ENCODE results near the gene RPGRIP1L. TPM values are rescaled to one million over a fixed set of nuclear protein-coding genes. Genes with fewer than 3 reads are reported as not detected.
"Not testable (repeated sequence)": the region's sequence is repeated elsewhere in the genome, so short reads cannot be mapped to it uniquely, and the experiment has no call there.

The RPGRIP1L gene
- total and polyA plus RNA-seq, 2 donors (not counting 1 experiment from before 2014, with no cell fraction given), result 7.4 to 13.0 TPM

DNA sequence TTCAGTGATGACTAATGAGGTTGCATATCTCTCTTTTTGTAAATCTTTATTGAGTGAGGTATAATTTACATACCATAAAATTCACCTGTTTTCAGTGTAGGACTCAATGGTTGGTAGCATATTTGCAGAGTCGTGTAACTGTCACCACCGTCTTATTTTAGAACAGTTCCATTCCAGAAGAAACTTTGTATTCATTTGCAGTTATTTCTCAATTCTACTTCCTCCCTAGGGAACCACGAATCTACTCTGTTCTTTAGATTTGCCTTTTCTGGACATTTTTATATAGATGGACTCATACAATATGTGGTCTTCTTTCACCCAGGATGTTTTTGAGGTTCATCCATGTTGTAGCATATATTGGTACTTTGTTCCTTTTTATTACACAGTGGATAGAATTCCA lies 4.0 kb upstream of the RPGRIP1L start:
- no peak overlapping the region for H3K4me3 ChIP-seq (replicated peaks in 1 of 4; ENCODE audit: control extremely low read depth in 1 of 4, insufficient read depth in 1 of 4, low read depth in 3 of 4, low read length in 4 of 4)
- H2AFZ ChIP-seq (ENCODE audit: low read length), result no peak overlapping the region
- no peak overlapping the region for H3K27ac ChIP-seq (ENCODE audit: insufficient read depth, low read length)
- H4K20me1 ChIP-seq (ENCODE audit: control insufficient read depth, extremely low read depth, insufficient read depth, low read length), result no peaks in the 10 kb centered on the region
- DNase-seq (ENCODE audit: low read depth in 2 of 2), result no peak
- H3K4me2 ChIP-seq (ENCODE audit: extremely low read depth, insufficient read depth, low read length), result no peak overlapping the region
- H3K9ac ChIP-seq (ENCODE audit: insufficient read depth, low read length), result no peak overlapping the region
- peaks cover 47% of the 10 kb centered on the region for H3K79me2 ChIP-seq (ENCODE audit: control insufficient read depth, insufficient read depth, low read length)
- TF ChIP-seq EZH2 (IDR thresholded peaks at IDR 0.05; ENCODE audit: low read length, missing control alignments), result no peak
- H3K36me3 ChIP-seq (ENCODE audit: control insufficient read depth, insufficient read depth, low read length), result no peaks in the 10 kb centered on the region
- no peaks in the 10 kb centered on the region for H3K4me1 ChIP-seq (ENCODE audit: control insufficient read depth, extremely low read depth, insufficient read depth, low read length)
- H3K27me3 ChIP-seq (ENCODE audit: control insufficient read depth, insufficient read depth, low read length), result no peaks in the 10 kb centered on the region
- H3K9me3 ChIP-seq (ENCODE audit: control insufficient read depth, insufficient read depth, low read depth, low read length), result no peaks in the 10 kb centered on the region

DNA sequence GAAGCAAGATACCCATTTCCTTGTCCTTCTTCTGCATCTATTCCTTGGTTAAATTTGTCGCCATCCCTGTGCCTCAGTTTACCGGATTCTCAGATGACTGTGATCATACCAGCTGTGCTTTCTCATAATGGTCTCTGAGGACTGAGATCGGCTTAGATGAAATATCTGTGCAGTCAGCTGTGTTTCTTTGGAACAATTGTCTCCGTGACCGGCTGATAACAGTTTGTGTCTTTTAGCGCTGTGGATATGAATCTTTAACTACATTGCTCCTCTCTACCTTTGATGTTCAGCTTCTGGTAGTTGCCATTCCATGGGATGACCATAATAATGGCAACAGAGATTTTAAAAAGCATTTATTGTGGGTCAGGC lies 770 bp upstream of the RPGRIP1L start:
- no peaks in the 10 kb centered on the region for H3K27me3 ChIP-seq (ENCODE audit: control insufficient read depth, insufficient read depth, low read length)
- no peak for DNase-seq (ENCODE audit: low read depth in 2 of 2)
- H3K36me3 ChIP-seq (ENCODE audit: control insufficient read depth, insufficient read depth, low read length), result no peaks in the 10 kb centered on the region
- peaks cover 38% of the 10 kb centered on the region for H3K79me2 ChIP-seq (ENCODE audit: control insufficient read depth, insufficient read depth, low read length)
- H3K4me3 ChIP-seq (replicated peaks in 1 of 4; ENCODE audit: control extremely low read depth in 1 of 4, insufficient read depth in 1 of 4, low read depth in 3 of 4, low read length in 4 of 4), result peak overlapping the region; percentile 64 to 97 (median 84)
- H3K9ac ChIP-seq (ENCODE audit: insufficient read depth, low read length), result peak overlapping the region; percentile 67
- no peaks in the 10 kb centered on the region for H3K9me3 ChIP-seq (ENCODE audit: control insufficient read depth, insufficient read depth, low read depth, low read length)
- peak overlapping the region; percentile 88 for H3K4me2 ChIP-seq (ENCODE audit: extremely low read depth, insufficient read depth, low read length)
- TF ChIP-seq, protein P1, sequence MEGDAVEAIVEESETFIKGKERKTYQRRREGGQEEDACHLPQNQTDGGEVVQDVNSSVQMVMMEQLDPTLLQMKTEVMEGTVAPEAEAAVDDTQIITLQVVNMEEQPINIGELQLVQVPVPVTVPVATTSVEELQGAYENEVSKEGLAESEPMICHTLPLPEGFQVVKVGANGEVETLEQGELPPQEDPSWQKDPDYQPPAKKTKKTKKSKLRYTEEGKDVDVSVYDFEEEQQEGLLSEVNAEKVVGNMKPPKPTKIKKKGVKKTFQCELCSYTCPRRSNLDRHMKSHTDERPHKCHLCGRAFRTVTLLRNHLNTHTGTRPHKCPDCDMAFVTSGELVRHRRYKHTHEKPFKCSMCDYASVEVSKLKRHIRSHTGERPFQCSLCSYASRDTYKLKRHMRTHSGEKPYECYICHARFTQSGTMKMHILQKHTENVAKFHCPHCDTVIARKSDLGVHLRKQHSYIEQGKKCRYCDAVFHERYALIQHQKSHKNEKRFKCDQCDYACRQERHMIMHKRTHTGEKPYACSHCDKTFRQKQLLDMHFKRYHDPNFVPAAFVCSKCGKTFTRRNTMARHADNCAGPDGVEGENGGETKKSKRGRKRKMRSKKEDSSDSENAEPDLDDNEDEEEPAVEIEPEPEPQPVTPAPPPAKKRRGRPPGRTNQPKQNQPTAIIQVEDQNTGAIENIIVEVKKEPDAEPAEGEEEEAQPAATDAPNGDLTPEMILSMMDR (conservative IDR thresholded peaks at IDR 0.05 in 1 of 2, IDR thresholded peaks at IDR 0.05 in 1 of 2; ENCODE audit: low read depth in 1 of 2, low read length in 2 of 2), result no peak
- TF ChIP-seq EZH2 (IDR thresholded peaks at IDR 0.05; ENCODE audit: low read length, missing control alignments), result no peak
- H4K20me1 ChIP-seq (ENCODE audit: control insufficient read depth, extremely low read depth, insufficient read depth, low read length), result no peaks in the 10 kb centered on the region
- H3K4me1 ChIP-seq (ENCODE audit: control insufficient read depth, extremely low read depth, insufficient read depth, low read length), result no peaks in the 10 kb centered on the region
- peak overlapping the region; percentile 65 for H2AFZ ChIP-seq (ENCODE audit: low read length)
- peak overlapping the region; percentile 71 for H3K27ac ChIP-seq (ENCODE audit: insufficient read depth, low read length)

DNA sequence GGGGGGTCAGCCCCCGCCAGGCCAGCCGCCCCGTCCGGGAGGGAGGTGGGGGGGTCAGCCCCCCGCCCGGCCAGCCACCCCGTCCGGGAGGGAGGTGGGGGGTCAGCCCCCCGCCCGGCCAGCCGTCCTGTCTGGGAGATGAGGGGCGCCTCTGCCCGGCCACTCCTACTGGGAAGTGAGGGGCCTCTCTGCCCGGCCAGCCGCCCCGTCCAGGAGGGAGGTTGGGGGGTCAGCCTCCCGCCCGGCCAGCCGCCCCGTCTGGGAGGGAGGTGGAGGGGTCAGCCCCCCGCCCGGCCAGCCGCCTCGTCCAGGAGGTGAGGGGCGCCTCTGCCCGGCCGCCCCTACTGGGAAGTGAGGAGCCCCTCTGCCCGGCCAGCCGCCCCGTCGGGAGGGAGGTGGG lies 5.4 kb downstream of the RPGRIP1L start:
- H2AFZ ChIP-seq (ENCODE audit: low read length); H3K27ac ChIP-seq (ENCODE audit: insufficient read depth, low read length); H3K4me2 ChIP-seq (ENCODE audit: extremely low read depth, insufficient read depth, low read length); H3K27me3 ChIP-seq (ENCODE audit: control insufficient read depth, insufficient read depth, low read length); H3K9me3 ChIP-seq (ENCODE audit: control insufficient read depth, insufficient read depth, low read depth, low read length); H3K4me3 ChIP-seq (replicated peaks in 1 of 4; ENCODE audit: control extremely low read depth in 1 of 4, insufficient read depth in 1 of 4, low read depth in 3 of 4, low read length in 4 of 4); H4K20me1 ChIP-seq (ENCODE audit: control insufficient read depth, extremely low read depth, insufficient read depth, low read length); DNase-seq (ENCODE audit: low read depth in 2 of 2); H3K9ac ChIP-seq (ENCODE audit: insufficient read depth, low read length); H3K79me2 ChIP-seq (ENCODE audit: control insufficient read depth, insufficient read depth, low read length); H3K4me1 ChIP-seq (ENCODE audit: control insufficient read depth, extremely low read depth, insufficient read depth, low read length); H3K36me3 ChIP-seq (ENCODE audit: control insufficient read depth, insufficient read depth, low read length): not testable (repeated sequence)

DNA sequence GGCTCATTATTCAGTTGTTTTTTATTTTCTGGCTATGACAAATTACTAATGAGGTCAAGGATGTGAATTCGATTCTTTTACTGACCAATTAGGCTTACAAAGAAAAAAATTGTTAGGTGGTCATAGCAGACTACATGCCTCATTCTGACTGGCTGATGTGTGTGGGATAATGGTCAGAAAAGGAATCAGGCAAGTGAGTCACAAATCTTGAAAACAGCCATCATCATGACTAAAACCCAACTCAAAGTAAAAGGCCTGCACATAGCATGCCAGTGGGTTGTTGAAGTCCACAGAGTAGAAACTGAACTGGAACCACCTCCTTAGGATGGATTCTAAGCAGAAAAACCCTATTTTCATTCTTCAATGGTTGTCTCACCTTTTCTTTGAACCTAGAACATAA lies 8.6 kb downstream of the RPGRIP1L start:
- H3K27me3 ChIP-seq (ENCODE audit: control insufficient read depth, insufficient read depth, low read length), result no peaks in the 10 kb centered on the region
- no peak overlapping the region for H2AFZ ChIP-seq (ENCODE audit: low read length)
- no peaks in the 10 kb centered on the region for H4K20me1 ChIP-seq (ENCODE audit: control insufficient read depth, extremely low read depth, insufficient read depth, low read length)
- H3K27ac ChIP-seq (ENCODE audit: insufficient read depth, low read length), result peak overlapping the region; percentile 18
- no peak overlapping the region for H3K4me3 ChIP-seq (replicated peaks in 1 of 4; ENCODE audit: control extremely low read depth in 1 of 4, insufficient read depth in 1 of 4, low read depth in 3 of 4, low read length in 4 of 4)
- no peaks in the 10 kb centered on the region for H3K79me2 ChIP-seq (ENCODE audit: control insufficient read depth, insufficient read depth, low read length)
- H3K4me1 ChIP-seq (ENCODE audit: control insufficient read depth, extremely low read depth, insufficient read depth, low read length), result no peaks in the 10 kb centered on the region
- DNase-seq (ENCODE audit: low read depth in 2 of 2), result peak; percentile 34 to 94
- H3K9ac ChIP-seq (ENCODE audit: insufficient read depth, low read length), result no peak overlapping the region
- no peak for TF ChIP-seq EZH2 (IDR thresholded peaks at IDR 0.05; ENCODE audit: low read length, missing control alignments)
- TF ChIP-seq, protein P1 (conservative IDR thresholded peaks at IDR 0.05 in 1 of 2, IDR thresholded peaks at IDR 0.05 in 1 of 2; ENCODE audit: low read depth in 1 of 2, low read length in 2 of 2), result no peak
- no peaks in the 10 kb centered on the region for H3K36me3 ChIP-seq (ENCODE audit: control insufficient read depth, insufficient read depth, low read length)
- H3K4me2 ChIP-seq (ENCODE audit: extremely low read depth, insufficient read depth, low read length), result no peak overlapping the region
- H3K9me3 ChIP-seq (ENCODE audit: control insufficient read depth, insufficient read depth, low read depth, low read length), result no peaks in the 10 kb centered on the region

Data from fibroblast of lung (primary cell).